Dendritic cell treated with granulocyte-macrophage colony-stimulating factor and Interleukin-4, amounts not matched to agents 40 ng/mL and 50 ng/mL, for 4 days (primary cell): Measurements from ENCODE around the gene CC2D2B.
"Not testable (repeated sequence)": the region's sequence is repeated elsewhere in the genome, so short reads cannot be mapped to it uniquely, and the experiment has no call there.

Experiments used
- H3K27ac Mint-ChIP-seq: one replicate; pipeline ENCODE4 v1.8.0; 2022; ENCODE audit warnings: mild to moderate bottlenecking, mixed read lengths
- H3K27me3 Mint-ChIP-seq: one replicate; pipeline ENCODE4 v1.8.0; 2022; ENCODE audit warnings: mild to moderate bottlenecking, mixed read lengths
- H3K36me3 Mint-ChIP-seq: one replicate; pipeline ENCODE4 v1.8.0; 2022; ENCODE audit warnings: low read depth, mixed read lengths
- H3K4me1 Mint-ChIP-seq: one replicate; pipeline ENCODE4 v1.8.0; 2022; ENCODE audit warnings: low read depth, mixed read lengths
- H3K4me3 Mint-ChIP-seq: one replicate; pipeline ENCODE4 v1.8.0; 2022; ENCODE audit warnings: mild to moderate bottlenecking, moderate library complexity, mixed read lengths
- H3K9me3 Mint-ChIP-seq: one replicate; pipeline ENCODE4 v1.8.0; 2022; ENCODE audit warnings: mixed read lengths
- intact Hi-C: fragments of 100-400 bp; cut with micrococcal nuclease; formaldehyde crosslinking; loops from one replicate; pipeline ENCODE4 v1.15.0; 2022

The CC2D2B gene

DNA sequence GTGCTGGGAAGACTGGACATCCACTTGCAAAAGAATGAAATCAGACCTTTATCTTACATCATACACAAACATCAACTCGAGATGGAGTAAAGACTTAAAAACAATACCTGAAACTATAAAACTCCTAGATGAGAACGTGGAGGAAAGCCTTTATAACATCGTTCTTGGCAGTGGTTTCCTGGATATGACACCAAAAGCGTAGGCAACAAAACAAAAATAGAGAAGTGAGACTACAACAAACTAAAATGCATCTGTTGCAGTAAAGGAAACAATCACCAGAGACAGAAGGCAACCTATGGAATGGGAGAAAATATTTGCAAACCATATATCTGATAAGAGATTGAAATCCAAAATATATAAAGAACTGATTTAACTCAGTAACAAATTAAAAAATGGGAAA lies 33.3 kb downstream of the CC2D2B start:
- Mint-ChIP-seq H3K4me3 (no peak overlapping the region), H3K27ac (no peak overlapping the region), H3K36me3 (no peaks in the 10 kb centered on the region), H3K27me3 (no peaks in the 10 kb centered on the region), H3K9me3 (peaks cover 22% of the 10 kb centered on the region), H3K4me1 (peaks cover 3% of the 10 kb centered on the region)
- intact Hi-C loops = no loop called here

DNA sequence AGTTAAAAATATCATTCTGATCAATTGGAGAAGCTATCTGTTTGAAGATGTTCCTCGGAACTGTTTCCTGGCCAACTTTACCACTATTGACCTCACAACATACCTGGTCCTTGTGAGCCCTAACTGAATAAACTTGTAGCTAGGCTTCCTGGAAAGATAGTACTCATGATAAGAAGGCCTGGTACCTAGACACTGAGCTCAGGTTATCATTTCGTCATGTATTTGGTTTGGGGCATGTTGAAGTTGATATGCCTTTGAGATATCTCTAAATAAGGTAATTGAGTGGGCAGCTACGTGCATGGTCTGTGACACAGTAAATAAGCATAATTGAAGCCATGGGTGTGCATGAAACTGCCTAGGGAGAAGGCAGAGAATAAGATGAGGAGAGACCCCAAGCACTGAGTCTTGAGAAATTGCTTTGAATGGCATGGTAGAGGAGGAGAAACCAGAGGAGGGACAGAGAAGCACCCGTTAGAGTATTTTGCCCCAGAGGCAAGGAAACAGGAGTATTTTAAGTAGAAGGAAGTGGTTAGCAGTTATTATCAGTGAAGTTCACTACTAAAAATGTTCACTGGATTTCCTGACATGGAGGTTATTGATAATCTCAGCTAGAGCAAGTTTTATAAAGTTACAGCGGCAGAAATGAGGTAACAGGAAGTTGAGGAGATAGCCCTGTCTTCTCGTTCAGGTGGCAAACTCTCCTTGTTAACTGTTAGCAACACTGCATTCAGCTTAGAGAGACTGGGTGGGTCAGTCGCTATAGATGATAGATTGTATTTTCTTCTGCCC lies 55.6 kb downstream of the CC2D2B start:
- Mint-ChIP-seq H3K27me3 (no peaks in the 10 kb centered on the region), H3K36me3 (no peaks in the 10 kb centered on the region), H3K27ac (no peak overlapping the region), H3K4me3 (no peak overlapping the region), H3K4me1 (peaks cover 7% of the 10 kb centered on the region), H3K9me3 (peaks cover 18% of the 10 kb centered on the region)
- intact Hi-C loops = no loop called here

DNA sequence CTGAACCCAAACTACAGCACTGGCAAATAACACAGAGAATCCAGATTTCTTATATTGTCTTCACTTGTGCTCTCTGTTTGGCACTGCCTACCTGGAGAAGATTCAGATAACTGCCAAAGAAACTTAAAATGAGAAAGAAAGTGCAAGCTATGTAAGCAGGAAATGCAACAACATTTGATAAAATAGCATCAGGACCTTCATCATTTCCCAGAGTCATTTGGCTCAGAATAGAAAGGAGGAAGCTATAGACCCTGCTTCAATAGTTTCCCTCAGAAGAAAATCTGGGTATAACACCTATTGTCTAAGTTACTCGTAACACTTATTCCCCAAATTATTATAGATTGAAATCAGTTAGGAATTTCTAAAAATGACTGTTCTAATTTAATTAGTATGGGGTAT lies 56.2 kb downstream of the CC2D2B start:
- Mint-ChIP-seq H3K27me3 (no peaks in the 10 kb centered on the region), H3K9me3 (peaks cover 12% of the 10 kb centered on the region), H3K27ac (no peak overlapping the region), H3K4me3 (no peak overlapping the region), H3K36me3 (no peaks in the 10 kb centered on the region), H3K4me1 (peaks cover 7% of the 10 kb centered on the region)
- intact Hi-C loops = no loop called here

DNA sequence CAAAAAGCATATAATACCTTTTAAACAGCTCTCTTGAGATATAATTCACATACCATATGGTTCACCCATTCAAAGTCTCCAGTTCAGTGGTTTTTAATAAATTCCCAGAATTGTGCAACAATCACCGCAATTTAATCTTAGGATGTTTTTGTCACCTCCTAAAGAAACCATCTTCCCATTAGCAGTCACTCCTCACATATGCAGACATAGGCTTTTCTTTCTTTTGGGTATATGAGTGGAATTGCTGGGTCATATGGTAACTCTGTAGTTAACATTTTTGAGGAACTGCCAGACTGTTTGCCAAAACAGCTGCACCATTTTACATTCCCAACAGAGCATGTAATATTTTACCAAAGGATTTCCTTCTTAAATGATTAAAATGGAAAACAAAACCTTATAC lies 57.0 kb downstream of the CC2D2B start:
- Mint-ChIP-seq H3K4me1 (peaks cover 12% of the 10 kb centered on the region), H3K27me3 (no peaks in the 10 kb centered on the region), H3K9me3 (peaks cover 10% of the 10 kb centered on the region), H3K4me3 (no peak overlapping the region), H3K36me3 (no peaks in the 10 kb centered on the region), H3K27ac (no peak overlapping the region)
- intact Hi-C loops = no loop called here

DNA sequence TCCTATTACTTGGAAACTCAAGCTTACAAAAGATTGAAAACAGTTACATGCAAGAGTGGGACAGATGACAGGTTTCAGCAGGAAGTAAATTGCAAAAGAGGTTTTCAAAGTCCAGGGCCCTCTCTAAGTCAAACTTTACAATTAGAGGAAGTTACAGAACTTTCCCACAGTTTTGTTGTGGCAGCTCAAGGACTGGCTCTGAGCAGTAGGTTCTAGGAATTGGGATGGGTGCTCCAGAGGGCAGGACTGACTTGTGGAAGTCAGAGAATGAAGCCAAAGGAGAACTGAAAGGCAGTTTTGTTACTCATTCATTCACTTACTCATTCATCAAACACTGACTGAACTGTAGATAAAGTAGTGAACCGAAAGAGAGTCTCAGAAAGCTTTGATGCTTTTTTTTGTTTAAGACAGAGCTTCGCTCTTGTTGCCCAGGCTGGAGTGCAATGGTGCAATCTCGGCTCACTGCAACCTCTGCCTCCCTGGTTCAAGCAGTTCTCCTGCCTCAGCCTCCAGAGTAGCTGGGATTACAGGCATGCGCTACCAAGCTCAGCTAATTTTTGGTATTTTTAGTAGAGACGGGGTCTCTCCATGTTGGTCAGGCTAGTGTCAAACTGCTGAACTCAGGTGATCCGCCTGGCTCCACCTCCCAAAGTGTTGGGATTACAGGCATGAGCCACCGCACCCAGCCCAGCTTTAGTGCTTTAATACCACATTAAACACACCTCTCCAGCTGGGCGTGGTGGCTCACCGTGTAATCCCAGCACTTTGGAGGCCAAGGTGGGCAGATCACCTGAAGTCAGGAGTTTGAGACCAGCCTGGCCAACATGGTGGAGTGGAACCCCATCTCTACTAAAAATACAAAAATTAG lies 68.8 kb downstream of the CC2D2B start:
- no peaks in the 10 kb centered on the region for H3K27me3 Mint-ChIP-seq
- H3K9me3 Mint-ChIP-seq = no peaks in the 10 kb centered on the region
- peak overlapping the region; percentile 74 for H3K27ac Mint-ChIP-seq

DNA sequence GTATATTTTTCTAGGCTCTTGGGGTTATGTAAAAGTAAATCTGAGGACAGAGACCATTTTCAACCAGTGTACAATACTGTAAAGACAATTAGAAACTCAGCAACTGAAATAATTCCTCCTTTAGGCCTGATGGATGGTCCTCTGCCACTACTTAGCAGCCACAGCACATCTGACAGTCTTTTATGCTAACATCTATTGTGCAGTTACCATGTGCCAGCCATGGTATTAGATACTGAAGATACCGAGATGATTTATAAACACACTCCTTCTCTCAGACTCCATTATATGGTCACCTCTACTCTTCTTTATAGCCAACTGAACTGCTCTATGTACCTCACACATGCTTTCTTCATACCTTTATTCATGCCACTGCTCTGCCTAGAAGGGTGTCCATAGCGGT lies 74.4 kb downstream of the CC2D2B start:
- H3K36me3 Mint-ChIP-seq = no peaks in the 10 kb centered on the region
- no peak overlapping the region for H3K27ac Mint-ChIP-seq
- no peaks in the 10 kb centered on the region for H3K27me3 Mint-ChIP-seq
- no peaks in the 10 kb centered on the region for H3K4me1 Mint-ChIP-seq
- intact Hi-C loops = no loop called here
- H3K9me3 Mint-ChIP-seq = no peaks in the 10 kb centered on the region
- no peak overlapping the region for H3K4me3 Mint-ChIP-seq

More for the DNA sequence above, 68.8 kb downstream of the CC2D2B start:
- Mint-ChIP-seq H3K4me3 (no peak overlapping the region), H3K36me3 (no peaks in the 10 kb centered on the region), H3K4me1 (peaks cover 19% of the 10 kb centered on the region)
- intact Hi-C loops = no loop called here

DNA sequence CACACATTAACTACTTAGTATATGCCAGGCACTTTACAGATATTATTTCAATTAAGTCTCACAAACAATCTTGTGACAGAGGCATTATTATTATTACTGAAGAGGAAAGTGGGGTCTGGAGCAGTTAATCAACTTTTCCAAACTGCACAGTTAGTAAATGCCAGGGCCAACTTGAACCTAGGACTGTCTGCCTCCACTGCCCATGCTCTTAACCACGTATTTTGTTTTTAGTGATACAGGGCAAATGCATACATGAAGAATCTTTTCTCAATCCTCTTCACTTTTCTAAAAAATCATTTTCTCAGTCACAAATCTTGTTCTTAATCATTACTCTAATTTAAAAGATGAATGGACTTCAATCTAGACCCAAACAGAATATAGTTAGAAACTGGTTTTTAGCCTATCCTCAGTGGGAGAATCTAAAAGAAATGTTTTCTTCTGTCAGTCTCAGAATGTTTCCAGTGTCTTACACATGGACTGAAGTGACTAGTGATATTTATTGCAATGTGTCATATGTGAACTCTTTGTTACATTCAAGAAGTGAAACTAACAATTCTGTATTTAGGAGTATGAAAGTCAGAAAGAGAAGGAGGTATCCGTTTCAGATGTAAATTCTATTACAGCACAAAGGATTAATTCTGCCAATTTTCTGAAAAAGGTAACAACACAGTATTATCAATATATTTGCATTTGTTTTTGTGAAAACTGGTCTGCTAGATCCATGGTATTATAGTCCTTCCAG lies 80.1 kb downstream of the CC2D2B start:
- no peak overlapping the region for H3K4me3 Mint-ChIP-seq
- intact Hi-C loops = no loop called here
- no peak overlapping the region for H3K27ac Mint-ChIP-seq
- H3K27me3 Mint-ChIP-seq = no peaks in the 10 kb centered on the region
- no peaks in the 10 kb centered on the region for H3K4me1 Mint-ChIP-seq
- no peaks in the 10 kb centered on the region for H3K36me3 Mint-ChIP-seq
- no peaks in the 10 kb centered on the region for H3K9me3 Mint-ChIP-seq

DNA sequence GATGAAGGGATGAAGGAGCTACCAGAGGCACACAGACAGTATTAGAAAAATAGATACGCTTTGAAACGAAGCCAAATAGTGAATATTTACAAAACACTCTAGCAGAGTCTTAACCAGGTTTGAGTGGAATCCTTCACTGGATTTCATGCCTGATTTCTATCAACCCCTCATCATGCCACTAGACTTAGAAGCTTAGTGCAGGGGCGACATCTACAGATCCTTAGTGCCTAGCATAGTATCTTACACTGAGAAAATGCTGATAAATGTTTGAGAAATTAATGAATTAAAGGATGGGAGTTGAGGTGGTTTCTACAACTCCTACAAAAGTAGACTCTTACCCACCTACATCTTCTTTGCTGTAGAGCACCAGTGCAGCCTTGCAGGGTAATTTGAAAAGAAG lies 80.9 kb downstream of the CC2D2B start:
- Mint-ChIP-seq H3K4me3 (no peak overlapping the region), H3K36me3 (no peaks in the 10 kb centered on the region), H3K27ac (no peak overlapping the region), H3K4me1 (peaks cover under 1% of the 10 kb centered on the region), H3K27me3 (no peaks in the 10 kb centered on the region), H3K9me3 (no peaks in the 10 kb centered on the region)
- intact Hi-C loops = no loop called here

DNA sequence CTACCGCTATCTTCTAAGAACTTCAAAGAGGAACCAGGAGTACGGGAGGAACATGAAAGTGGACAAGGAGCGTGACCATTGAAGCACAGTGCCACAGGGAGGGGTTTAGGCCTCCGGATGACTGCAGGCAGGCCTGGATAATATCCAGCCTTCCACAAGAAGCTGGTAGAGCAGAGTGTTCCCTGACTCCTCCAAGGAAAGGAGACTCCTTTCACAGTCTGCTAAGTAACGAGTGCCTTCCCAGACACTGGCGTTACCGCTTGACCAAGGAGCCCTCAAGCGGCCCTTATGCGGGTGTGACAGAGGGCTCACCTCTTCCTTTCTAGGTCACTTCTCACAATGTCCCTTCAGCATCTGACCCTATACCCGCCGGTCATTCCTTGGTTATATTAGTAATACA lies 86.6 kb downstream of the CC2D2B start:
- H3K9me3 Mint-ChIP-seq, H3K4me3 Mint-ChIP-seq, intact Hi-C loops, H3K4me1 Mint-ChIP-seq, H3K27ac Mint-ChIP-seq, H3K27me3 Mint-ChIP-seq, H3K36me3 Mint-ChIP-seq: not testable (repeated sequence)

DNA sequence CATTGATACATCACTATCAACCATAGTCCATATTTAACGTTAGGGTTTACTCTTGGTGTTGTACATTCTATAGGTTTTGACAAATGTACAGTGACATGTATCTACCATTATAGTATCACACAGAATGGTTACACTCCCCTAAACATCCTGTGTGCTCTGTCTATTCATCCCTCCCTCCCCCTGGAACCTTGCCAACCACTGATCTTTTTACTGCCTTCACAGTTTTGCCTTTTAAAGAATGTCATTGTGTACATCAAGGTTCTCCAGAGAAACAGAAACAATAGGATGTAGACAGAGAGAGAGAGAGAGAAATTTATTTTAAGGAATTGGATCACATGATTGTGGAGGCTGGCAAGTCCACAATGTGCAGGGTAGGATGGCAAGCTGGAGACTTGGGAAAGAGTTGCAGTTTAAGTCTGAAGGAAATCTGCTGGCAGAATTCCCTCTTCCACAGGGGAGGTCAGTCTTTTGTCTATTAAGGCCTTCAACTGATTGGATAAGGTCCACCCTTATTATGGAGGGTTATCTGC lies 90.5 kb downstream of the CC2D2B start:
- no peaks in the 10 kb centered on the region for H3K9me3 Mint-ChIP-seq
- no peak overlapping the region for H3K27ac Mint-ChIP-seq
- H3K4me1 Mint-ChIP-seq = peaks cover 6% of the 10 kb centered on the region
- H3K36me3 Mint-ChIP-seq = no peaks in the 10 kb centered on the region
- no peak overlapping the region for H3K4me3 Mint-ChIP-seq
- H3K27me3 Mint-ChIP-seq = no peaks in the 10 kb centered on the region
- intact Hi-C loops = no loop called here

DNA sequence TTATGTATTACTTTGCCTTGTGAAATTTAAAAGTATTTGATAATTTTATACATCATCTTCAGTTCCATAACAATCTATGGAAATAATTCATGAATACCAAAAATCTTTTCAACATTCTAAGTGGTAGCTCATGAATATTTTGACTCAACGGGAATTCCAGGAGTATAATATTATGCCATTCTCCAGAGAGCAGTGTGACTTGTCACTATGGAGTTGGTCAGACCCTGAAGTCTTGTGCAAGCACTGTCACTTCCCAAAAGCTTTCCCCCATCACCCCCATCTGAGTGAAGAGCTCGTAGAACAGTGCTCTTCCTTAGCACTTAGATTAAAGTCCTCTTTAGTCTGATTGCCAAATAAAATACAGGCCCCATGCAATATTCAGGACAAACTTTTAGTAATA lies 106.2 kb downstream of the CC2D2B start:
- Mint-ChIP-seq H3K4me1 (no peaks in the 10 kb centered on the region), H3K27me3 (no peaks in the 10 kb centered on the region), H3K27ac (no peak overlapping the region), H3K4me3 (no peak overlapping the region), H3K36me3 (no peaks in the 10 kb centered on the region), H3K9me3 (no peaks in the 10 kb centered on the region)
- intact Hi-C loops = loop anchor here (10.0 kb wide), 1 partner anchor 201 kb away; no protein-coding TSS in a partner anchor

DNA sequence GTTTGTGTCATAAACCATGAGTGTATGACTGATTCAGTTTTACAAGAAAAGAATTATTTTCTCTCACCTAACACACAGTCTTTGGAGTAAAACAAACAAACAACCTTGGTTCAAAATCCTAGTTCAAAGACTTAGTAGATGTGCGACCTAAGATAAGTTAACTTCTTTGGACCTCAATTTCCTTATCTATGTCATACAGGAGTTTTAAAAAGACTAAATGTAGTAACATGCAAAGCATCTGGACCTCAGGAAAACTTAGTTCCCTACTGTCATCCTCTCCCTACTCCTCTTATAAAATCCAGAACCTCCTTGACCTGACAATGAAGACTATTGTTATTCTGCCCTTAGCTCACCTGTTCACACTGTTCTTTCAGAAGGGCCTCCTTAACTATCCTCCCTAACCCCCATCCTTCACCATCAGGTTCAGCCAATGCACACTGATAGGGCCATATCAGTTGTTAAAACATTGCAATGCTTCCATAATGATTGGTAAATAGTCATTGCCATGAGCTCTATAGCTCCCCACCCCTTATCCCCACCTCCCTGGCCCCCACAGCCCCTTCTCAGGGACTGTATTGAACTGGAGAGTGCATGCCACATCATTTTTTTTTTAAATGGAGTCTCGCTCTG lies 106.8 kb downstream of the CC2D2B start:
- Mint-ChIP-seq H3K9me3 (no peaks in the 10 kb centered on the region), H3K27ac (no peak overlapping the region), H3K4me3 (no peak overlapping the region), H3K4me1 (no peaks in the 10 kb centered on the region), H3K36me3 (no peaks in the 10 kb centered on the region), H3K27me3 (no peaks in the 10 kb centered on the region)
- intact Hi-C loops = loop anchor here (10.0 kb wide), 1 partner anchor 200 kb away; no protein-coding TSS in a partner anchor

DNA sequence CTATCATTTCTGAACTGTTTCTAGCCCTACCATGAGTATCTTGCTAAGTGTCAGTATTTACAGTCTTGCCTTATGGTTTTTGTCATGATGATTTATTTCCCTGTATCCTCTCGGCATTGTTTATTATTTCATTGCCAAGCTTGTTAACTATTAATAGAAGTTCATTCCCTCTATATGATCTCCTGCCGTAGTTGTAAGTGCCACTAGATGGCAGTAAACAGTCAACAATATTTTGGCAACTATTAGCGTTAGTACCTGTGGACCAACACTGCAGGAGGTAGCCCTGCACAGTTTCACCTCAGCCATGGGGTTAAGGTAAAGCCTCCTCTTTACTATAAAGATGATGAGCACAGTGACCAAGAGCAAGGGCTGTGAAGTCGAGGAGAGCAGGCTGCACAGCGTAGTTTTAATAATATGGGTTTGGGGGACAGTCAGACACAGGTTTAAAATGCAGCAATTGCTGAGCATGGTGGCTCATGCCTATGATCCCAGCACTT lies 109.5 kb downstream of the CC2D2B start:
- Mint-ChIP-seq H3K4me3 (no peak overlapping the region), H3K27me3 (no peaks in the 10 kb centered on the region), H3K27ac (no peak overlapping the region), H3K4me1 (no peaks in the 10 kb centered on the region), H3K36me3 (no peaks in the 10 kb centered on the region), H3K9me3 (no peaks in the 10 kb centered on the region)
- intact Hi-C loops = loop anchor here (2.0 to 10.0 kb wide), 3 partner anchors 198 to 324 kb away; no protein-coding TSS in a partner anchor
